Ishikawa (cell line): Measurements from ENCODE around the gene TMIGD1.

Experiments
- CEBPB ChIP-seq: IDR thresholded peaks from 2 replicates; pipeline ENCODE4 v1.6.1; 2012
- EGR1 ChIP-seq: IDR thresholded peaks from 2 replicates; pipeline ENCODE4 v1.6.1; 2012
- EP300 ChIP-seq: IDR thresholded peaks from 2 replicates; pipeline ENCODE4 v1.6.1; 2012; ENCODE audit warnings: borderline replicate concordance
- FOXM1 ChIP-seq: IDR thresholded peaks from 2 replicates; pipeline ENCODE4 v1.6.1; 2012; ENCODE audit warnings: low read depth, borderline replicate concordance
- MAX ChIP-seq: IDR thresholded peaks from 2 replicates; pipeline ENCODE4 v1.6.1; 2012
- NFIC ChIP-seq: IDR thresholded peaks from 2 replicates; pipeline ENCODE4 v1.6.1; 2012
- RAD21 ChIP-seq: IDR thresholded peaks from 2 replicates; pipeline ENCODE4 v1.6.1; 2012; ENCODE audit warnings: low read depth
- REST ChIP-seq: IDR thresholded peaks from 2 replicates; pipeline ENCODE4 v1.6.1; 2012; ENCODE audit warnings: low read depth, mild to moderate bottlenecking
- TAF1 ChIP-seq: IDR thresholded peaks from 2 replicates; pipeline ENCODE4 v1.6.1; 2012; ENCODE audit warnings: low read depth, mild to moderate bottlenecking
- YY1 ChIP-seq: IDR thresholded peaks from 2 replicates; pipeline ENCODE4 v1.6.1; 2012; ENCODE audit warnings: low read depth

DNA sequence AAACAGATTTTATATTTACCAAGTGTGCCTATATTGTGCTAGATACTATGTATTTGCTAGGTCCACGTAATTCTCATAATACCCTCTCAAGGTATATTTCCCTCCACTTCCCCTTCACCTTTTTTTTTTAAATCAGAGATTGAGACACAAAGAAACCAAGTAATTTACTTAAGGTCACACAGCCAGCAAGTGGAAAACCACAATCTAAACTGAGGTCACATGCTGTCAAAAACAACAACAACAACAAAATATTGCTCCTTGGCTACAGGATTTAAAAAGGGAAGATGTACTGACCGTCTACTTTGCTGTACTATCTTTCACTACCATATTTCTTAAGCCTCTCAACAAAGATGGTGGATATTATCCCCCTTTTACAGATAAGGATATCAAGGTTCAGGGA is 57.9 kb downstream of the TMIGD1 start:
- TF ChIP-seq REST (no peak), TAF1 (no peak), CEBPB (no peak), EP300 (no peak), NFIC (no peak), EGR1 (no peak), YY1 (no peak), FOXM1 (no peak), RAD21 (no peak), MAX (no peak)
